ENCODE data around the gene SLC35G2. TPM values are rescaled to one million over a fixed set of nuclear protein-coding genes. Genes with fewer than 3 reads are reported as not detected.

The SLC35G2 gene
- total RNA-seq, 1 donor from 2014 or later = 3.9 TPM

DNA sequence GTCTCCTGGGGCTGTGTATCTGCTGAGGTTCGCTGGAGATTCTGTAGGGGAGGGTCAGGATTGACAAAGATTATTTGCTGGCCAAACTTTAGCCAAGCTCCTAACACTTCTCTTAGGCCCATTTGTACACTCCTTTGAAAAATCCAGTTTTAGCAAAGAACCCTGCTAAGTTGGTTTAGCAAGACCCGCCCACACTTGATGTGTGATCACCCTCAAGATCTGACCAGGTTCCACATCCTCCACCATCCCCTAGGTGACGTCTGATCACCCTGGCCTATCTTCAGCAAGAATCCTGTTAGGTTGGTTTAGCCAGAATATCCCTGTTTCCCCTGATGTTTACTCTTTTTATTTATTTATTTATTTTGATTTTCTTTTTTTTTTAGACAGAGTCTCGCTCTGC, 14.8 kb upstream of the SLC35G2 start:
- no peaks in the 10 kb centered on the region for H3K27me3 ChIP-seq (ENCODE audit: control insufficient read depth, insufficient read depth, low read length)
- TF ChIP-seq, protein P1, sequence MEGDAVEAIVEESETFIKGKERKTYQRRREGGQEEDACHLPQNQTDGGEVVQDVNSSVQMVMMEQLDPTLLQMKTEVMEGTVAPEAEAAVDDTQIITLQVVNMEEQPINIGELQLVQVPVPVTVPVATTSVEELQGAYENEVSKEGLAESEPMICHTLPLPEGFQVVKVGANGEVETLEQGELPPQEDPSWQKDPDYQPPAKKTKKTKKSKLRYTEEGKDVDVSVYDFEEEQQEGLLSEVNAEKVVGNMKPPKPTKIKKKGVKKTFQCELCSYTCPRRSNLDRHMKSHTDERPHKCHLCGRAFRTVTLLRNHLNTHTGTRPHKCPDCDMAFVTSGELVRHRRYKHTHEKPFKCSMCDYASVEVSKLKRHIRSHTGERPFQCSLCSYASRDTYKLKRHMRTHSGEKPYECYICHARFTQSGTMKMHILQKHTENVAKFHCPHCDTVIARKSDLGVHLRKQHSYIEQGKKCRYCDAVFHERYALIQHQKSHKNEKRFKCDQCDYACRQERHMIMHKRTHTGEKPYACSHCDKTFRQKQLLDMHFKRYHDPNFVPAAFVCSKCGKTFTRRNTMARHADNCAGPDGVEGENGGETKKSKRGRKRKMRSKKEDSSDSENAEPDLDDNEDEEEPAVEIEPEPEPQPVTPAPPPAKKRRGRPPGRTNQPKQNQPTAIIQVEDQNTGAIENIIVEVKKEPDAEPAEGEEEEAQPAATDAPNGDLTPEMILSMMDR (IDR thresholded peaks at IDR 0.05; ENCODE audit: insufficient read depth, low read length, poor library complexity, severe bottlenecking) = no peak
- no peak overlapping the region for H3K4me3 ChIP-seq (ENCODE audit: low read depth, low read length)
- DNase-seq (ENCODE audit: low read depth) = no peak
- no peaks in the 10 kb centered on the region for H3K36me3 ChIP-seq (ENCODE audit: control insufficient read depth, insufficient read depth, low read length)

DNA sequence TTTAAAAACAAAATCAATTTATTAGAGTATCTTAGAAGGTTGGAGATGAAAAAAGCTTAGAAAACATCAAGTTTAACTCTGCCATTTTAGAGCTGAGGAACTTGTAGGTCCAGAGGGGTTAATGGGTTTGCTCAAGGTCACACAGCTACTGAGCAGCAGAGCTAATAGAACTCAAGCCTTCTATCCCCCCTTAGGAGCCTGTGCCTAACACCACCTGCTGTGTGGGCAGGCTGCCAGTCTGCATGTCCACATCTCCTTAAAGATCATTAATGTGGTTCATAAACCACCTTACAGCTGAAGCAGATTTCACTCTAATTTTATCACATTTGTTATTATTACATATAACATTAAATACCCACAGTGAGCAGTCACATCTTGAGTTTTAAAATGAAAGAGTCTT, 14.1 kb upstream of the SLC35G2 start:
- DNase-seq (ENCODE audit: low read depth) = no peak
- Histone ChIP-seq H3K4me3 (ENCODE audit: low read depth, low read length) (no peak overlapping the region), H3K36me3 (ENCODE audit: control insufficient read depth, insufficient read depth, low read length) (no peaks in the 10 kb centered on the region), H3K27me3 (ENCODE audit: control insufficient read depth, insufficient read depth, low read length) (no peaks in the 10 kb centered on the region)
- TF ChIP-seq, protein P1 (IDR thresholded peaks at IDR 0.05; ENCODE audit: insufficient read depth, low read length, poor library complexity, severe bottlenecking) = no peak

DNA sequence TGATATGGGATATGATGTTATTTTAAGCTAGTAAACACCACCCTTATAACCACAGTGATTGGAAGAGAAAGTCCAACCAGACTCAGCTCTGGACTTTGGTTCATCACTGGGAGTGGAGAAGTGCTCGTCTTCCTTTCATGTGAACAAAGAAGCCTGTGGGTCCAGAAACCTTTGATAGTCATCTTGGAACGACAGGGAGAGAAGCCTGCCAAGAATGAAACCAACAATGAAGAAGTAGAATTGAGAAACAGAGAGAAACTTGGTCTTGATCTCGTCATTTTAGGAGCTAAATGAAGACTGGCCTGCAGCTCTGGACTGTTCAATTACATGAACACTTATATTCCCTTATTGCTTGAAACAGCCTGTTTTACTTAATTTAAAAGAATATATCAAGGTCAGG, 13.1 kb upstream of the SLC35G2 start:
- H3K36me3 ChIP-seq (ENCODE audit: control insufficient read depth, insufficient read depth, low read length) = no peaks in the 10 kb centered on the region
- no peak for DNase-seq (ENCODE audit: low read depth)
- no peak overlapping the region for H3K4me3 ChIP-seq (ENCODE audit: low read depth, low read length)
- TF ChIP-seq, protein P1 (IDR thresholded peaks at IDR 0.05; ENCODE audit: insufficient read depth, low read length, poor library complexity, severe bottlenecking) = no peak
- no peaks in the 10 kb centered on the region for H3K27me3 ChIP-seq (ENCODE audit: control insufficient read depth, insufficient read depth, low read length)

DNA sequence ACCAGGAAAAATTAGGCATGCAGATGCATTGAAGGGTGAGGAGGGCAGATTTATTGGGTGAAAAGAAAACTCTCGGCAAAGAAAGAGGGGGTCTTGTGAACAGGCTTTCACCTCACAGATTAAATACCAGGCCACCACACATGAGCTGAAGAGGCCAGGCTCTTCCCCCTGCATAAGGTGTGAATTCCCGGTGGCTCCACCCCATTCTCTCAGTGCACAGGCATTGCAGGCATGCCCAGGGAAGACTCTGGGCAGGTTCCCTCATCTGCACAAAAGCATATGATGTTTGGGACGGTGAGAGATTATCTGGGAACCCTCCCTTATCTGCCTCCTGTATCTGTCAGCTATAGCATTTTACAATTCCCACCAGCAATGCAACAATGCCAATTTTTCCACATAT, 7.2 kb upstream of the SLC35G2 start:
- TF ChIP-seq, protein P1 (IDR thresholded peaks at IDR 0.05; ENCODE audit: insufficient read depth, low read length, poor library complexity, severe bottlenecking) = no peak
- DNase-seq (ENCODE audit: low read depth) = no peak
- no peaks in the 10 kb centered on the region for H3K27me3 ChIP-seq (ENCODE audit: control insufficient read depth, insufficient read depth, low read length)
- H3K4me3 ChIP-seq (ENCODE audit: low read depth, low read length) = no peak overlapping the region
- H3K36me3 ChIP-seq (ENCODE audit: control insufficient read depth, insufficient read depth, low read length) = no peaks in the 10 kb centered on the region

DNA sequence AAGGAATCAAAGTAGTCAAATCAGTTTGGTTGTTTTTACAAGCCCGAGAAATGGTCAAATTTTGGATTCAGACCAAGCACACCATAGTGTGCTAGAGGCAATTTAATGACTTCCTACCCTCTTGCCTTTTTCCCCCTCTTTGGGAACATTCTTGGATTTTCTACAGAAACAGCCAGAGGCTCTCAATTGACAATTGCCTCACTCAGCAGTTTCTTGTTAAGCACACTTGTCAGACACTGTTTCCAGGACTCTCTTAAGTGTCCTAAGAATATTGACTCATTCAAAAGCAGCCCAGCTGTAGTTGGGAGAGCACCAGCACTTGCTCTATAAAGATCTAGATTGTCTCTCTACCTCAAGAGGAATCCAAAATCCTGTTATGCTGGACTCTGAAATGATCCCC, 1.5 kb upstream of the SLC35G2 start:
- DNase-seq (ENCODE audit: low read depth) = no peak
- TF ChIP-seq, protein P1 (IDR thresholded peaks at IDR 0.05; ENCODE audit: insufficient read depth, low read length, poor library complexity, severe bottlenecking) = no peak
- Histone ChIP-seq H3K4me3 (ENCODE audit: low read depth, low read length) (no peak overlapping the region), H3K36me3 (ENCODE audit: control insufficient read depth, insufficient read depth, low read length) (no peaks in the 10 kb centered on the region), H3K27me3 (ENCODE audit: control insufficient read depth, insufficient read depth, low read length) (no peaks in the 10 kb centered on the region)

DNA sequence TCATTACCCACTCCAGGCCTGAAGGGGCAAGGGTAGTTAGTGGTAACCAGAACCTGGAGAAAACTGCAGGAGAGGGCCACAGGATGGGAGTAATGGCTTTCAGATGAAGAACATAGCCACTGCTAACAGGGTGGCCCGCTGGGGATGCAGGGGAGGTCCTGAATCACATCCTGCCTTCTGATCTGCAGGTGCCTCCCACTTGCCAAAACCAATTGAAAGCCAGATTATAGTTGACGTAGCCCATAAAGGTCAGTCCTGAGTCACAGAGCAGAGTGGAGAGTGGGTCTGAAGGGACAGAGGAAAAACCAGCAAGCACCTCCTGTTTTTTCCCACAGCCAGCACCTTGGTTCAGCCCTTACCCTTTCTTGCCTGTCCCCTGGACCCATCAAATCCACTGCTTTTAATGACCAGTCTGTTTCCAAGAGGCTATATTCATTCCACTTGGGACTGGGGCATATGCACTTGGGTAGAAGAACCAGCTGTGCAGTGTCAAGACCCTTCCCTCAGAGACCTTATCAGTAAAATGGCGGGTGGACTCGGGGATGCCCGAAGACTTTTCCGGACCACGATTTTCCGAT, 646 bp upstream of the SLC35G2 start:
- no peaks in the 10 kb centered on the region for H3K36me3 ChIP-seq (ENCODE audit: control insufficient read depth, insufficient read depth, low read length)
- H3K27me3 ChIP-seq (ENCODE audit: control insufficient read depth, insufficient read depth, low read length) = no peaks in the 10 kb centered on the region
- DNase-seq (ENCODE audit: low read depth) = peak; percentile 75
- TF ChIP-seq, protein P1 (IDR thresholded peaks at IDR 0.05; ENCODE audit: insufficient read depth, low read length, poor library complexity, severe bottlenecking) = no peak
- H3K4me3 ChIP-seq (ENCODE audit: low read depth, low read length) = peak overlapping the region; percentile 59
